Activated T-helper 1 cell treated with Interleukin-2 at 50 U/mL for 16 hours (primary cell): ENCODE results near the gene GABRE.
"Not testable (repeated sequence)": the region's sequence is repeated elsewhere in the genome, so short reads cannot be mapped to it uniquely, and the experiment has no call there.

Experiments
- DNase-seq: peaks from one replicate; pipeline ENCODE4 v3.0.0-alpha.2; 2020; ENCODE audit warnings: low read depth

Gene GABRE

GRCh38 chrX:151970027-151970426 lies 4.4 kb downstream of the GABRE start:
- no peak for DNase-seq

- DNase-seq = no peak
These were observed 8.2 kb downstream of the GABRE start for GRCh38 chrX:151966236-151966635.

- no peak for DNase-seq
These were observed 12.4 kb downstream of the GABRE start for GRCh38 chrX:151962034-151962433.

GRCh38 chrX:151958101-151958500 lies 16.4 kb downstream of the GABRE start:
- DNase-seq = no peak

- DNase-seq = no peak
These were observed 19.7 kb downstream of the GABRE start for GRCh38 chrX:151954730-151955129.

GRCh38 chrX:151938172-151938571 lies 36.3 kb downstream of the GABRE start:
- no peak for DNase-seq

- DNase-seq = no peak
These were observed 39.1 kb downstream of the GABRE start for GRCh38 chrX:151935358-151935757.

- DNase-seq = no peak
These were observed 45.4 kb downstream of the GABRE start for GRCh38 chrX:151929126-151929525.

- no peak for DNase-seq
These were observed 50.8 kb downstream of the GABRE start for GRCh38 chrX:151923648-151924047.

- no peak for DNase-seq
These were observed 51.8 kb downstream of the GABRE start for GRCh38 chrX:151922692-151923091.

GRCh38 chrX:151921866-151922265 lies 52.6 kb downstream of the GABRE start:
- no peak for DNase-seq

- DNase-seq = no peak
These were observed 53.2 kb downstream of the GABRE start for GRCh38 chrX:151921292-151921691.

GRCh38 chrX:151920530-151920929 lies 53.9 kb downstream of the GABRE start:
- DNase-seq = no peak

GRCh38 chrX:151920101-151920500 lies 54.4 kb downstream of the GABRE start:
- no peak for DNase-seq

GRCh38 chrX:151919610-151920009 lies 54.9 kb downstream of the GABRE start:
- DNase-seq = no peak

GRCh38 chrX:151918736-151919135 lies 55.7 kb downstream of the GABRE start:
- DNase-seq = not testable (repeated sequence)

- DNase-seq = no peak
These were observed 61.7 kb downstream of the GABRE start, which contains the start of gene MAGEA4 for GRCh38 chrX:151912780-151913179. Gene MAGEA4, plus strand, starts transcription at chrX:151912889. Its CDS starts 10,776 bp downstream, at chrX:151923665.

GRCh38 chrX:151912221-151912620 lies 62.3 kb downstream of the GABRE start:
- no peak for DNase-seq

GRCh38 chrX:151904989-151905388 lies 69.5 kb downstream of the GABRE start:
- no peak for DNase-seq
